Measurements from ENCODE around the gene PGAM1. TPM values are rescaled to one million over a fixed set of nuclear protein-coding genes. Genes with fewer than 3 reads are reported as not detected.

The PGAM1 gene
- total RNA-seq, 1 experiment from 2014 or later: 412 TPM

- Mint-ChIP-seq H3K9me3 (ENCODE audit: unreplicated experiment) (no peaks in the 10 kb centered on the region), H3K4me3 (ENCODE audit: unreplicated experiment) (peak within 1 kb of the TSS; percentile 92), H3K4me1 (ENCODE audit: low read depth, unreplicated experiment) (no peaks in the 10 kb centered on the region), H3K36me3 (ENCODE audit: insufficient read depth, unreplicated experiment) (peaks cover 31% of the 10 kb centered on the region), H3K27ac (ENCODE audit: unreplicated experiment) (peak within 1 kb of the TSS; percentile 95), H3K27me3 (ENCODE audit: insufficient read depth, unreplicated experiment) (no peaks in the 10 kb centered on the region)
- H3K36me3 ChIP-seq (ENCODE audit: control insufficient read depth, insufficient read depth, low read length): no peaks in the 10 kb centered on the region; the same call in 1 of the 2 replicates
- intact Hi-C loops (cut with micrococcal nuclease; ENCODE audit: unreplicated experiment): loop anchor here (1.0 to 10.0 kb wide), 2 partner anchors 109 to 334 kb away; partner anchors contain the start of genes ARHGAP19 and ZFYVE27
- peak in 1 of 2 experiments; percentile 39 for TF ChIP-seq CTCF (IDR thresholded peaks at IDR 0.05; ENCODE audit: insufficient read depth in 1 of 2, low read depth in 1 of 2, low read length in 1 of 2, severe bottlenecking in 1 of 2, unreplicated experiment in 1 of 2)
- peak within 1 kb of the TSS; percentile 89 for H3K4me3 ChIP-seq (ENCODE audit: low read depth, low read length)
- H3K4me1 ChIP-seq: no peaks in the 10 kb centered on the region
- POLR2A ChIA-PET: interaction anchor here (0.5 to 1.3 kb wide), 14 partner anchors 18 to 530 kb away, joined by 3 to 12 read pairs (median 4); partner anchors contain the start of genes ARHGAP19, AVPI1, UBTD1 and ZFYVE27
- H3K27me3 ChIP-seq (replicated peaks; ENCODE audit: control insufficient read depth, insufficient read depth, low read length): no peaks in the 10 kb centered on the region
- peak; percentile 93 to 94 for DNase-seq
- BruUV-seq (replicated peaks): TSS peak; percentile 85
- CTCF ChIA-PET: interaction anchor here (0.5 to 1.6 kb wide), 10 partner anchors 9 to 364 kb away, joined by 3 to 6 read pairs (median 3); no protein-coding TSS in a partner anchor
- no peaks in the 10 kb centered on the region for H3K9me3 ChIP-seq
Observed at GRCh38 chr10:97400665-97401454, 25.1 kb upstream of the PGAM1 start, which contains the start of gene RRP12. Gene RRP12 (minus strand): TSS chr10:97401340. CDS start chr10:97401231, 109 bp downstream.

GRCh38 chr10:97401455-97401919 lies 24.5 kb upstream of the PGAM1 start:
- Mint-ChIP-seq H3K36me3 (ENCODE audit: insufficient read depth, unreplicated experiment) (peaks cover 25% of the 10 kb centered on the region), H3K9me3 (ENCODE audit: unreplicated experiment) (no peaks in the 10 kb centered on the region), H3K4me1 (ENCODE audit: low read depth, unreplicated experiment) (no peaks in the 10 kb centered on the region), H3K27me3 (ENCODE audit: insufficient read depth, unreplicated experiment) (no peaks in the 10 kb centered on the region), H3K4me3 (ENCODE audit: unreplicated experiment) (peak overlapping the region; percentile 92), H3K27ac (ENCODE audit: unreplicated experiment) (peak overlapping the region; percentile 95)
- ChIA-PET POLR2A (interaction anchor here (0.5 to 1.3 kb wide), 12 partner anchors 17 to 531 kb away, joined by 3 to 12 read pairs (median 4); partner anchors contain the start of genes ARHGAP19, UBTD1 and ZFYVE27), CTCF (interaction anchor here (0.5 to 1.6 kb wide), 10 partner anchors 8 to 637 kb away, joined by 3 to 6 read pairs (median 3); no protein-coding TSS in a partner anchor)
- no peaks in the 10 kb centered on the region for H3K9me3 ChIP-seq
- H3K27me3 ChIP-seq (replicated peaks; ENCODE audit: control insufficient read depth, insufficient read depth, low read length): no peaks in the 10 kb centered on the region
- H3K4me3 ChIP-seq (ENCODE audit: low read depth, low read length): peak overlapping the region; percentile 89
- no peak for TF ChIP-seq CTCF (IDR thresholded peaks at IDR 0.05; ENCODE audit: insufficient read depth in 1 of 2, low read depth in 1 of 2, low read length in 1 of 2, severe bottlenecking in 1 of 2, unreplicated experiment in 1 of 2)
- H3K36me3 ChIP-seq (ENCODE audit: control insufficient read depth, insufficient read depth, low read length): no peaks in the 10 kb centered on the region
- no peaks in the 10 kb centered on the region for H3K4me1 ChIP-seq
- intact Hi-C loops (cut with micrococcal nuclease; ENCODE audit: unreplicated experiment): loop anchor here (1.0 to 10.0 kb wide), 2 partner anchors 109 to 333 kb away; partner anchors contain the start of genes ARHGAP19 and ZFYVE27
- no peak for DNase-seq
- no TSS peak for BruUV-seq (replicated peaks)

- Histone ChIP-seq H3K4me1 (peaks cover 7% of the 10 kb centered on the region; the same call in 1 of the 2 replicates), H3K9me3 (no peaks in the 10 kb centered on the region), H3K4me3 (ENCODE audit: low read depth, low read length) (no peak overlapping the region), H3K36me3 (ENCODE audit: control insufficient read depth, insufficient read depth, low read length) (no peaks in the 10 kb centered on the region), H3K27me3 (replicated peaks; ENCODE audit: control insufficient read depth, insufficient read depth, low read length) (no peaks in the 10 kb centered on the region)
- DNase-seq: no peak
- no peaks in the 10 kb centered on the region for H3K27me3 Mint-ChIP-seq (ENCODE audit: insufficient read depth, unreplicated experiment)
- no peak overlapping the region for H3K27ac Mint-ChIP-seq (ENCODE audit: unreplicated experiment)
- CTCF ChIA-PET: no interaction called here
- TF ChIP-seq CTCF (IDR thresholded peaks at IDR 0.05; ENCODE audit: insufficient read depth in 1 of 2, low read depth in 1 of 2, low read length in 1 of 2, severe bottlenecking in 1 of 2, unreplicated experiment in 1 of 2): no peak
- H3K36me3 Mint-ChIP-seq (ENCODE audit: insufficient read depth, unreplicated experiment): peaks cover 28% of the 10 kb centered on the region
- H3K4me1 Mint-ChIP-seq (ENCODE audit: low read depth, unreplicated experiment): no peaks in the 10 kb centered on the region
- intact Hi-C loops (cut with micrococcal nuclease; ENCODE audit: unreplicated experiment): loop anchor here (10.0 kb wide), 1 partner anchor 331 kb away; the partner anchor contains the start of gene ZFYVE27
- no peaks in the 10 kb centered on the region for H3K9me3 Mint-ChIP-seq (ENCODE audit: unreplicated experiment)
- BruUV-seq (replicated peaks): no TSS peak
- POLR2A ChIA-PET: no interaction called here
- H3K4me3 Mint-ChIP-seq (ENCODE audit: unreplicated experiment): no peak overlapping the region
Observed at GRCh38 chr10:97404044-97404443, 21.9 kb upstream of the PGAM1 start.
